ENCODE results near the gene ZNF354C.

Gene ZNF354C

DNA sequence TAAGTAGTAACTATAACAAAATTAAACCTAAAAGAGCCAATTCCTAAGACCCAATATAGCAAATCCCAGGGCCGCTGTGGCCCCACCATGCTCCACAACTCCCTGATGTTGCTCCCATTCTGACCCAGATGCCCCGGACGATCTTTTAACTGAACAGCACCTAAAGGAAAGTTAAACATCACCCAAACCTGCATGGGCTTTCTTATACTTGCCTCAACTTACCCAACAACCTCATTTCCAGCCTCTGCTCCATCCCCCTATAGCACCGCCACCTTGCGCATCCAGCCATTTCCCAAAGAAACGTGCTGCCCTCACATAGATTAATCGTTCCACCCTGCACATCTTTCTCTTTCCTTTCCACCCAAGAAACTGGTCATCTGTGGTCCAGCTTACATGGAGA, 54.6 kb downstream of the ZNF354C start:
- DNase-seq = no peak

DNA sequence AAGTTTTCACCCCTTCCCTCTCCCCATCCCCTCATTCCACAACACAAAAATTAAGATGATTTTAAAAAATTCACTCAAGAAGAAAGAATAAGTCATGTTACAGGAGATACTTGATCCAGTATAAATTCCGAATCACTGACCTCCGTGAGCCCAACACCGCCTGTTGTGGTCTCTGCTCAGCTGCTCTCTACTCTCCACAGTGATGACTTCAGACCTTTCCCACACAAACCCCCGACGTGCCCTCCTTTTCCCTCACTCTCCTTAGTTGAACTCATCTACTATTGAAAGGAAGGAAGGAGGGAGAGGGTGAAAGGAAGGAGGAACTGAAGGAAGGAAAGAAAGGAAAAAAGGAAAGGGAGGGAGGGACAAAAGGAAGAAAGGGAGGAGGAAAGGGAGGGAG, 55.1 kb downstream of the ZNF354C start:
- no peak for DNase-seq

DNA sequence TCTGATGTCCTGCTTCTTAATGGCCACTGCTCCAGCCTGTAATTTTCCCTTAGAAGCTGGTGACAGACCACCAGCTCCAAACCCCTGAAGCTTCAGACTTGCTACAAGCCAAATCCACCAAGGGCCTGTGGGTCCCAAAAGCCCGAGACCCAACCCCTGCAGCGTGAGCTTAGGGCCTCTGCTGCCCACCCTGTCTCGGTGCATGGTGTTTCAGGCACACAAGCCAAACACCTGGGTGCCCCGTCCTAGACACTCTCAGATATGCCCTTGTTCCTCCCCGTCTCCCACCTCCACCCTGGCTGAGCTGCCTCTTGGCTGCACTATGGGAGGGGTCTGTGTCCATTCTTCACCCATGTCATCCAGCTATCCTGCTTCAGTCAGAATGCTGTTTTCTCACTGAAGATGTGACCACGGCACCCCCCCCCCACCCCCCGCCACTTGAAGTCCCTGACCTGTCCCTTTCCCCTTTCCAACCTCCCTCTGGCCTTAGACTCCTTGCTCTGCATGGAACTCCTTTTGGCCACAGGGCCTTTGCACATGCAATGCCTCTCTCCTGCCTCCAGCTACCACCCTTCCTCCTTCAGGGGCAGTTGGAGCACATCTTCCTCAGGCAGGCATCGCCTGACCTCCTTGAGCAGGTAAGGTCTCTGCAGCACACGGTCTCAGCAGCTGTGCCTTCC, 55.8 kb downstream of the ZNF354C start:
- DNase-seq = no peak

DNA sequence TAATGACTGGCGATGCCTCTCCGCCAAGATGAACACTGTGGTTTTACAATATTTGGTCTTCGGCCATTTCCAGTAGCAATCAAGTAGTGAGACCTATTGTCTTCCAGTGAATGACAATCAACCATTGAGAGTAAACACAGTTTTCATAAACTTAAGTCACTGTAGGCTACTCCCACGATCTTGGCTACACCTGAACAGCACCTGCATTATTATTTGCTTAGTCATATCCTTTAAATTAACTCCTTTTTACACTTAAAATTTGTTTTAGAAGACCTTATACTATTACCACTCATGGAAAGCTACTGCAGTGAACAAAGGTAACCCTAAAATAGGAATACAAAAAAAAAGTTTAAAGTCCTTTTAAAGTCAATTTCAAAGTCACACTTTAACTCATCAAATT, 58.2 kb downstream of the ZNF354C start:
- DNase-seq = no peak

DNA sequence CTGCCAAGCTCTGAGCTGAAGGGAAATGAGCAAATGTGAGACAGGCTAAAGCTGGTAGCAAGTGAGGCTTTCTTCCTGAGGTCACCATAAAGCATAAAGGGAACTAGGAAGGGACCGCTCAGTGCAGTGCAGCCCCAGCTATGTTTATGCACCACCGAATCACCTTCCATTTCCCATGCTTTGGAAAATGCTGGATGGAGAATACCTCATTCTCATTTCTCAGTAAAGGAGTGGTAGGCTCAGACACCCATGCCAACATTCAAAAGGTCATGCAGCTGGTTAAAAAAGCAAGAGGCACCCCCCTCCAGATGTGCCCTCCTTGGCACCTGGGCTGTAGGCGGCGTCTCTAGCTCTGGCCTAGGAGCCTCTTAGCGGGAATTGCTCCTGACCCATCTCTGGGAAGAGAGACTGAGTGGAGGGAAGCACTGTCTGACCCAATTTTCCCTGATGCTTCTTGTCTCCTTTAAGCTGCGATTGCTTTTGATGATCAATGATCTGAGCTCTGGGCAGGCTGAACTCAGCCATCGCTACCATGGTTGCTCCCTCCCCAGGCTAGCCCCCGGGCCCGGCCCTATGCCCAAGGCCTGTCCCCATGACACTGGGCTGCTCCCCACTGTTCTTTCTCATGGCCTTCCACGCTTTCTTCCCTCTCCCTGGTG, 58.7 kb downstream of the ZNF354C start:
- DNase-seq = no peak

DNA sequence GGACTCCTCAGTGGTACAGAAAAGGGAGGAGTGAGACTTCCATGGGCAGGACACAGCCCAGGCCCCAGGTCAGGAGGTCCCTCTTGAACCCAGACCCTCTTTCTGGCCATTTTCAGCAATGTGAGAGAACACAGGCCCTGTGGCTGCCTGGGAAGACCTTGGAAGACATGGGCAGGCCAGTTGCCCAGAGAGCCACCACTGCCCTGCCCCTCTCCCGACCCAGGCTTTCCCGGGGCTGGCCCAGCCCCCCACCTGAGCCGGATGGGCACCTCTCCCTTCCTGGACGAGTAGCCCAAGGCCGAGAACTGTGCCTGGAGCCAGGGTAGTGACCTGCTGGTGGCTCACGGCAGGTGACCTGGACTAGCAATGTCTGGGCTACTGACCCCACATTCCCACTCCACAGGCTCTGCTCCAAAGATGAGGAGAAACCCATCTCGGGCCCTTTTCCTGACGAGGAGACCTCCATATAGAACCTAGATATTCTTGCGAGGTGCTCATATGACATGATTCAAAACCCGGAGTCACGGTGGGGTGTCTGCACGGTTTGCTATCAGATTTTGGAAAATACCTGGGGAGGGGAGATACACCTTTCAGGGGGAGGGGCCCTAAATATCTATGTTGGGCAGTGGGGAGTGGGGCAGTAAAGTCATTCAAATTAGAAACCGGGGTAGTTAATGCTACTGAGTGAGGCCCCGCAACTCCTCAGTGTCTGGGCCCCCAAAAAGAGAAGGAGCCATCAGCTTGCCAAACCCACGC, 59.4 kb downstream of the ZNF354C start:
- DNase-seq = no peak

DNA sequence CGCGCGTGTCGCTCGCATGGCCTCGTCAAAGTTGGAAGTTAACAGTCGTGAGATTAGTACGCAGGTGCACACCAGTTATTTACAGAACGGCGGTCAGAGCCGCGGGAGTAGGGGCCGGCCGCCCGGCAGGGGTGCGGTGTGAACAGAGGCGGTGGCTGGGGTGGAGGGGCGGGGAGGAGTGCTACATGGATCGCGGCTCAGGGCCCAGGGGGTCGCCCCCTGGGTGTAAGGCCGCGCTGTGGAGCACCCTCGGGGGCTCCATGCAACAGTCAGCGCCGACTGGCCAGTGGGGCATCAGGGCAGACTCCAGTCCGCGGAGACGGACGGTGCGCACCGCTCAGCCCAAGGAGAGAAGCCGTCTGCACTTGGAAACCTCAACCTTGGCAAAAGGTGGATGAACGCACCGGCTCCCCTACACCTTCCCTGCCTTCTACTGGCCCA, 60.3 kb downstream of the ZNF354C start:
- no peak for DNase-seq

DNA sequence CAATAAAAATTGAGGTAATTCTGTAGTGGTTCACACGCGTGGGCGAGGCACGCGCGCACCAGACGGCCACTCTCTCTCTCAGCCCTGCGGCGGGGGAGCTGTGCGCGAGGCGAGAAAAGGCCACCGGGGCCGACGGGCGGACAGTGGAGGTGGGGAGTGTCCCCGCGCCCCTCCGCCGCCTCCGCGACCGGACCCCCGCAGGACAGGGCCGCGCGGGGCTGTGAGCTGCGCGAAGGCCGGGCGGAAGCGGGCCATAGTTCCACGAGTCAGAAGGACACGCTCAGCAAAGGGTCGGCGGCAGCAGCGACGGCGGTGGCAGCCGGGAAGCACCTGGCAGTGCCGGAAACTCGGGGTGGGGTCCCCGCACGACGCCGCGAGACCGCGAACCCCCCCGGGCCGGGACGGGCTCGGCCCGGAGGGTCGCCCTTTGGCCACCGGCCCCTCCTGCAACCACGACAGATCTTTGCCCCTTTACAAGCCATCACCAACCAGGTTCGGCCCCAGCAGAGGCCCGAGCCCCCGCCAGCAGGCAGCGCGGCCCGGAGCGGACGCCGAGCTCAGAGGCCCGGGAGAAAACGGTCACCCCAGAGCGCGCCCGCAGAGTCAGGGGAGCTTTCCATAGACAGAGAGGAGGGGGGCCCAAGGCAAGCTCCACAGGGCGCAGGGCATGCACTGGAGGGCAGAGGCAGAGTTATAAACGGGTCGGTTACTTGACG, 60.9 kb downstream of the ZNF354C start:
- no peak for DNase-seq

DNA sequence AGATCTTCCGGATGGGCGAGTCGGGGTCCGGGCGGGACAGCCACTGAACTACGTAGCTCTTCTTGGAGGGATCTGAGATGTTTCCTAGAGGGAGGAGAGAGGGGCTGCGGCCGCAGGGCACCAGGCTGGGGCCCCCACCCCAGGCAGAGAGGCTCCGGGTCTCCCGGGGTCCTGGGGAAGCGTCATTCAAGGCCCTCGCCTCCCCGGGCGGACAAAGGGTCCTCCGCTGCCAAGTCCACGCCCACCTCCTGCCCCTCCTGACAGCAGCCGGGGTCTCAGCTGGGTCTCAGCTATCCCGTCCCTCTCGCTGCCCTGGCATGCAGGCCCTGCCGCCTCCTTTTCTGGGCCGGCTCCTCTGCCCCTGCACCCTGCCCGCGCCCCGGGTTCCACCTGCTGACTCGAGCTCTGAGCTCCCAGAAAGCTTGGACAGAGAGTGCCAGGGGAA, 61.5 kb downstream of the ZNF354C start:
- no peak for DNase-seq

DNA sequence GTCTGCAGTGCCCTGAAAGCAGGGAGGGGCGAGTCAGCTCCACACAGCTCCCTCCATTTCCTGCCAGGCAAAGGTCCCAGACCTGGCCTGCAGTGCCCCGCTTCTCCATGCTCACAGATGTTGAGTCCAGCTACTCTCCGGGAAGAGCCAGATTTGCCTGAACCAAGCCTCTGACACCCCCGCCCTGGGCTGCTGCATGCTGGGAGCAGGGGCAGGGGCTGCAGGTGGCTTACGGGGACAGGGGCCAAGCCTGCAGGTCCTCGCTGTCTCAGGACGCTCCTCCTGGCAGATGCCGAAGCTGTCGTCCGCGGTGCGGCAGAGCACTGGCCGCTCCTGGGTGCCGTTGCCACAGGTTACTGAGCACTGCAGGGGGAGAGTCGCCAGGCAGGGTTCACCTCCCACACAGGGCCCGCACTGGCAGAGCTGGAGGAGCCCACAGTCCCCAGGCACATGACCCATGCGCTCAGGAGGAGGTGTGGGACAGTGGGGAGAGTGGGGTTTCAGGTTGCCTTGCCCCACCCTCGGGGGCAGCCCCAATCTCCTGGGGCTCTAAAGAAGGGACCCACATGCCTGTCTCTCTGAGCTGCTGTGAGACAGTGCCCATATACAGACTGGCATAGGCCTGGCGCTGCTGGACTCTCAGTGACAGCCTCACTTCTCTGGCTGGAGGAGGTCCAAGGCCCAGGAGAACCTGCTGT, 62.4 kb downstream of the ZNF354C start:
- DNase-seq = no peak

DNA sequence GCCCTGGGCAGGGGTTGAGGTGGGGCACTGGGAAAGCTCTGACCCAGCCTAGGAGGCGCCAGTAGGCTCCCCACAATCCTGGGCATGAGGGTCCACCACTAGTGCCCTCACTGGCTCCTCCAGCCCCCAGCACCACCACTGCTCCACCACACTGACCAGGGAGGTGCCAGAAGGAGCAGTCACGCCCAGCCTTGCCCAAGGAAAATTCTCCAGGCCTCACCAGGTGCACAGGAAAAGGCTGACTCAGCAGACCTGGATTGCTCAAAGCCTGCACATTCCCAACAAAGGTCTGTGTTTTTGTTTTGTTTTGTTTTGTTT, 62.9 kb downstream of the ZNF354C start:
- no peak for DNase-seq

DNA sequence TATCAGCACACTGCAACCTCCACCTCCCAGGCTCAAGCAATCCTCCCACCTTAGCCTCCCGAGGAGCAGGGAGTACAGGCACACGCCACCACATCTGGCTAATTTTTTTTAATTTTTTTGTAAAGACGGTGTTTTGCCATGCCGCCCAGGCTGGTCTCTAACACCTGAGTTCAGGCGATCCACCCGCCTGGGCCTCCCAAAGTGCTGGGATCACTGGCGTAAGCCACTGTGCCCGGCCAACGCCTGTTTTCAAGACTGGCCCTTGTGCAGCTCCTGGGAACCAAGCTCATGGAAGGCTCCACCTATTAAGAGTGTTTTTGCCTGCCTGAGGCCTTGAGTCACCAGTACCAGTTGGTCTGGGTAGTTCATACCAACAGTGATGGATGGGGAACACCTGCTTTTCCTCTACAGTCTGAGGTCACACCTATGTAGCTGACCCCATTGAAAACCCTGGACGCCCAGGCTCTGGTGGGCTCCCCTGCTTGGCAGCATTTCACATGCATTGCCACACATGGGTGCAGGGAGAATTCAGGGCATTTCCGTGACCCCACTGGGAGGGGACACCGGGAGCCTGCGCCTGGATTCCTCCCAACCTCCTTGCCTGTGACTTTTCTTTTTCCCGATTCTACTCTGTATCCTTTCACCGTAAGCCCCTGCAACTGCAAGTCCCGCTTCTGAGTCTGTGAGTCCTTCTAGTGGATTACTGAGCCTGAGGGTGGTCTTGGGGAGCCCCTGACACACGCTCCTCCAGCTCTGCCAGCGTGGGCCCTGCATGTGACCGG, 63.5 kb downstream of the ZNF354C start:
- no peak for DNase-seq

DNA sequence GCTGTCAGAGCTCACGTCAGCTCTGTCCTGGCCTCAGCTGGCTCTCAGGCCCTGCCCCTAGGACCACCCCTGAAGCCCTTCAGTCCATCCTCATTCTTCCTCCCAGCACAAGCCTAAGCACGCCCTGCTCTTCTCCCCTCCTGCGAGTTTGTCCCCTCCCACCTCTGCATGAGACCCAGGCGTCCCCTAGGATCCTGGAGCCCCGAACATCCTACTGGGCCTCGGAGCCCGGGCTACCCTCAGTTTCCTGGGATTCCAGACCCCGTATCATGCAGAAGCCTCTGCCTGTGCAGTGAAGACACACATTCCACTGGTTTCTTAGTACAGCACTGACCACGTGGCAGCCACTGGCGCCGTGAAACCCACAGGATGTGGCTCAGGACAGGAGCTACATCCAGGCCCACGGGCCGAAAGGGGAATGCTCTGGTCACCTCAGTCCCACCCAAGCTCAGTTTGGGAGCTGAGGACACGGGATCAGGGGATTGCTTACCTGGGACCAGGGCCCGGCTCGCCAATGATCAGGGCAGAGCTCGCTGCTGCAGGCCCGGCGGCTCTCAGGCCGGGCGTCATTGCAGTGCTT, 64.2 kb downstream of the ZNF354C start:
- DNase-seq = no peak

DNA sequence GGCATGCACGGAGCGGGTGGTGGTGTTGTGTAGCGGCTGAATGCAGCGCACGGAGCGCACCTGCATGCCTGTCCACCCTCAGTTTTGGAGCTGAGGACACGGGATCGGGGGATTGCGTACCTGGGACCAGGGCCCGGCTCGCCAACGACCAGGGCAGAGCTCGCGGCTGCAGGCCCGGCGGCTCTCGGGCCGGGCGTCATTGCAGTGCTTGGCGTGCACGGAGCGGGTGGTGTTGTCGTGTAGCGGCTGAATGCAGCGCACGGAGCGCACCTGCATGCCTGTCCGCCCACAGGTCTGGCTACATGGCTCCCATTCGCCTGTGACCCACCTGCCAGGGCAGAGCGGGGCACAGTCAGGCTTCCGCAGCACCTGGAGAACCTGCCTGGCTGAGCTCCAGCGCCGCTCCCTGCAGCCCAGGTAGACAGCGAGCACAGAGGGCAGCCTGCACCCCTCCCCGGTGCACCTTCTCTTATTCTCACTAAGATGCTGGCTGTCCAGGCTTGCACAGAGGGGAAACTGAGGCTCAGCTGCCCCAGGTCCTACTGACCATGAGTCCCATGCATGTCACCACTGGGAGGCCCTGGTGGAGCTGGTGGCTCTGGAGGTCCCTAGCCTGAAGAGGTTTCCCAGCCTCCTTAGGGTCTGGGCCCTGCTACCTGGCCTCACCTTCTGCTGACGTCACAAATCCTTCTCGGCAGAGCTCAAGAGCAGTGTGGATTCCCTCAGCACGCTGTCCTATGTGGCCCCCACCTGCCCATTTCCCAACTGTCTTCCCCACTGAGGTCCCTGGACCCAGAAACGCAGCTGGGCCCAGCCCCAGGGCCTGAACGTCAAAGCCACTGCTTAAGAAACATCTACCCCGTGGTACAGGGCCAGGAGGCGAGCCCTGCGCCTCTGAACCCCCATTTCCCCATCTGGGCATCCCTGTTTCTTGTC, 64.9 kb downstream of the ZNF354C start:
- no peak for DNase-seq

DNA sequence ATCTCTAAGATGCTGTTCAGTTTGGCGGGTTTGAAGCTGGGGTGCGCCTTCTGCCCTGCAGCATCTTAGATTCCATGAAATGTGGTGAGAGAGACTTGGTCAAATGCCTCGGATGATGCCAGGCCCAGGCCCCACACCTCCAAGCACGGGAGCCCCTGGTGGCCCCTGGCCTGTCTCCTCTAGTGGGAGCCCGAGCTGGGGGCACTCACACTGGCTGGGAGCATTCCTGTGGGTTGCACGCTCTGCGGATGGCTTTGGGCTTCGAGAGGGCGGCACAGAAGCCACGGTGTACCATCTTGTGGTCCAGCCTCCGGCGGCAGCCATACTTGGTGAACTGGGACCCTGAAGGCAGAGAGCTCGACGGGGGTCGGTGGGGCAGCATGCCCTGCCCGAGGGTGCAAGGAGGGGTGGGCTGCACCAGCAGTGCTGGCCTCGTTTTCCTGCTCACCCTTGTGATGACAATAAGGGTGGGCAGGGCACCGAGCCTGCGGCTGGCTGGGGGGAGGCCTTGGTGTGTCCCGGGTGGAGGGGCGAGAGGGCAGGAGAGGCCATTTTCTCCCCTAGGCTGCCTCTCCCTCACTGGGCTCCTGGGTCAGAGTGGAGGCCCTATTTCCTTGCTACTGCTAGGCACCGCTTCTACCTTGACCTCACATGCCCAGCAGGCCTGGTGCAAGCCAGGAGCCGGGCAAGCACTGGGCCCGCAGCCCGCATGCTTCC, 65.8 kb downstream of the ZNF354C start:
- no peak for DNase-seq

DNA sequence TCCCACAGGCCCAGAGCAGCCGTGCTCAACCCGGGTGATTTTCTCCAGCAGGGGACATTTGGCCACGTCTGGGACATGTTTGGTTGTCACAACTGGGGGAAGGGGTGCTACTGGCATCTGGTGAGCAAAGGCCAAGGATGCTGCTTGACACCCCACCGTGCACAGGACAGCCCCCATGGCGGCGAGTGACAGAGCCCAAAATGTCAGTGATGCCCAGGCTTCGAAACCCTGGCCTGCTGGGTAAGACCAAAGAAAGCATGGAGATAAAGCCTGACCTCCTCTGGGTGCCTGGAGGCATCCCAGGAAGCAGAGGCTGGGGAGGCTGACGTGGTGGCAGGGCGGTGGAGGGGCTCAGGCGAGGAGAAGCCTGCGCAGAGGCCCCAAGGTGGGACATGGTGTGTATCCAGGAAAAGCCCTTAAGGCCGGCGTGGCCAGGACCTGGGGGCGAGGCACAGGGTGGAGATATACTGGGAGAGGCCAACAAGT, 66.4 kb downstream of the ZNF354C start:
- no peak for DNase-seq

DNA sequence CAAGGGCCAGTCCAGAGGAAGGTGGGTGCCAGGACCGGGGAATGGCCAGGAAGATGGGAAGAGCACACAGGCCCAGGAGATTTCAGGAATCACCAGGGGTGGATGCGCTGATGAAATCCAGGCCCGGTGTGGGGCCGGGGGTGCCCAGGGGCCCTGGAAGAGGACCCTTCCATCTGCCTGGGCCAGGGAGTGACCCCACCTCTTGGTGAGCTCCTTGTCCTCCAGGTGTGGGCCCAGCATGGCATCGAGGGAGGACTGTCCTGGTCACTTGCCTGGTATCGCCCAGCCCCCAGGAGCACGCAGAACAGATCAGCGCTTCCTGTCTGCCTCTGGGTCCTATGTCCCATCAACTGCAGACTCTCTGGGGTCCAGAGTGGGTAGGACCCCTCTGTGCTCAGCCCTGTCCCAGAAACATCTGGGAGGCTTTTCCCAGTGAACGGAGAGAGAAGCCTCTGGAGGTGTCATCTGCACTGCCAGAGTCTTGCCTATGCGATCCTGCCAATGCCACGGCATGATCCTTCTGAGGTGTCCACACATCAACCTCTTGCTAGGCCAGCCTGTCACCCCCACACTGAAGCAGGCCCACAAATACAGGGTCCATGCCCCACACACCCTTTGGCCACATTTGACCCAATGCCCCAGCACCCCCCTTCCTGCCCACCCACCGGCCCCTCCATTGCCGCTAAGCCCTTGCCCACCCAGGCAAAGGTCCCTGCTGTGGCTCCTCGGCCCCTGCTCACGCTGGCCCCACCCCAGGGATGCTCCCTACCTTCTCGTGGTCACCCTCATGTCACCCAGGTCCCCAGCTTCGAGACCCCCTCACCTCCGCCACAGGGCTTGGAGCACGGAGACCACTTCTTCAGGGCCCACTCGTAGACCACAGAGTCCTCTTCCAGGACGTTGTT, 67.2 kb downstream of the ZNF354C start:
- DNase-seq = no peak

DNA sequence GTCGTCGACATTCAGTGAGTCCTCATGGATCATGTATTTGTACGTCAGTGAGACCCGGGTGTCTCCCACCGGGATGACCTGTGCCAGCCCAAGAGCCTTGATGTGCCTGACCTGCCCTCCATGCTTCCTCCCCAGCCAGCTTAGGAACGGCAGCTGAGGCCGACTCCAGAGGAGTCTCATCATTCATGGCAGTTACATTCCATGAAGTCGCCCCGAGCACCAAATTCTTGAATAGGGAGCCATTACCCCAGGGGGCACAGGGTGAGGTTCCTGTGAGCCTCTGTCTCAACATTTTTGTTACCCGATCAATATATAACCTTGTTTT, 67.8 kb downstream of the ZNF354C start:
- DNase-seq = no peak

DNA sequence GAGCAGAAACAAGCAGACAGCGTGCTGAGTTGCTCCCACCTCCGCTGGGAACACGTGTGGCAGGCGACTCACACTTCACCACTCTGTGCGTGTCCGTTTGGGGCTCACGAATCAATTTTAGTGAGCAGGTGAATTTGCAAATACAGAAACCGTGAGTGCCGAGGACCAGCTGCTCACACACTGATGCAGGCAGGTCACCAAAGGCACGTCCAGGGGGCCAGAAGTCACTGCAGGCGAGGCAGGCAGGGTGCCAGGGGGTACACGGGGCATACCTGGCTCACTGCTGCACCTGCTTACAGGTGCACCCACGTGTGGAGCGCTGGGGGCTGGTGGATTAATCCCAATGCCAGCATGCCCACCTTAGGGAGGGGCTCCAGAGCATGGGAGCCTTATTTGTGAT, 68.8 kb downstream of the ZNF354C start:
- no peak for DNase-seq
